KOPT-K1 (cell line): Measurements from ENCODE around the gene RBMS3.

Source experiments
- H3K27ac ChIP-seq: fragments of 200-600 bp; sonication (generic); 2 replicates; pipeline ENCODE4 v1.5.1; 2016; ENCODE audit warnings: antibody characterized with exemption, mild to moderate bottlenecking, low read depth, low read length; ENCODE audit not compliant: poor library complexity, severe bottlenecking
- H3K36me3 ChIP-seq: fragments of 200-600 bp; sonication (generic); 2 replicates; pipeline ENCODE4 v1.5.1; 2017; ENCODE audit warnings: antibody characterized with exemption, mild to moderate bottlenecking, low read length, moderate library complexity; ENCODE audit not compliant: insufficient read depth
- H3K9me3 ChIP-seq: fragments of 200-600 bp; sonication (generic); 2 replicates; pipeline ENCODE4 v1.5.1; 2017; ENCODE audit warnings: antibody characterized with exemption, low read length, mild to moderate bottlenecking; ENCODE audit not compliant: insufficient read depth, poor library complexity, severe bottlenecking

Gene RBMS3

DNA sequence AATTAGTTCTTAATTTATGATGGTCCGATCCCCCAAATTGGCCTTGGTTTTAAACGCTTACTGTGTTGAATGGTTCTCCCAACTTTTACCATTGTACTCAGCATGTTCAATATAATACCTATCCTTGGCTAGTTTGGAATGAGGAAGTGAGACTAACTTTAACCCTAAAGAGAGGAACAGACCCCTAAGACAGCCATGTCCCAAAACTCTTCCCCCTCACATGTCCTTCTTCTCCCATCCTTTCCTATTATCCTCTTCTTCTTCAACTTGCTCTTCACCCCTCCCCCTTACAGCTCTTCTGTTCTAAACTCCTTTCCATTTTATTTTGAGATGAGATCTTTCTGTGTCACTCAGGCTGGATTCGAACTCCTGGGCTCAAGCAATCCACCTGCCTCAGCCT lies 116.5 kb downstream of the RBMS3 start:
- Histone ChIP-seq H3K36me3 (no peaks in the 10 kb centered on the region), H3K9me3 (no peaks in the 10 kb centered on the region), H3K27ac (no peak overlapping the region)

DNA sequence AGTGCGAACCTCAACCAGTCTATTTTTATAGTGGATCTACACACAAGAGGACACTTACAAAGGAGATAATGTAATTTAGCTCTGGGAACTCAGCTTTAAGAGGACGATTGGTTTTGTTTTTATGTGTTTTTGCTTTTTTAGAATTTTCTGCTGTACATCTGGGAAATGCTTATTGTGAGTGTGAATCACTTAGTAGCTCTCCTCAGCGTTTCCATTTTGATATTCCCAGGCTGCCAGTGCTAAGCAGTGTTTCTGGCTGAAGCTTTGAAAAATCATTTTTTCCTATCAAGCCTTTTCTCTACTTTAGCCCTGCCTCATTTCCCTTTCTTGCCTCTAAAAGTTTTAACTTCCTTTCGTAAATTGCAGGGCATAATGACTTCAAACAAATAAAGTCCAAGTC lies 117.9 kb downstream of the RBMS3 start:
- Histone ChIP-seq H3K27ac (no peak overlapping the region), H3K9me3 (no peaks in the 10 kb centered on the region), H3K36me3 (no peaks in the 10 kb centered on the region)

DNA sequence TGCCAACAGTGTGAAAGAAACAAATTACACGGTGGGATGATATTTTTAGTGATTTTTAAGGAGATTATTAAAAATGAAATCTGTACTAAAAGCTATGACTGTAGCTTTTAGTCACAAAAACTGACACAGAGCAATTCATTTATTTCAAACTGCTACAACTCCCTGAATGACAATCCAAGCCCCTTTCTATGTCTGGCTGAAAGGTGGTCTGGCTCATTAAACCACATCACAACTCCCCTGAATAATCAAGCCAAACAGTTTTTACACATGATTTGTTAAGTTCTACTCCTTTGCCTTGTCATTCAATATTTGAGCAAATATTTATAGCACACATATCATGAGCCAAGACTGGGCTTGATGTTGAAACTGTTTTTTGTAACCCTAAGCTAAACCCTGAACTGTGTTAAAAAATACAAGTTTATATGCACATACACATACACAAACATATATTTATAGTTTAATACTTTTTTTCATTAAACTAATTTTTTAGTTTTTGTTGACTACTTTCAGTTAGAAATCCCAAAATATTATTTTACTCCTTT lies 125.5 kb downstream of the RBMS3 start:
- Histone ChIP-seq H3K9me3 (no peaks in the 10 kb centered on the region), H3K36me3 (no peaks in the 10 kb centered on the region), H3K27ac (no peak overlapping the region)

DNA sequence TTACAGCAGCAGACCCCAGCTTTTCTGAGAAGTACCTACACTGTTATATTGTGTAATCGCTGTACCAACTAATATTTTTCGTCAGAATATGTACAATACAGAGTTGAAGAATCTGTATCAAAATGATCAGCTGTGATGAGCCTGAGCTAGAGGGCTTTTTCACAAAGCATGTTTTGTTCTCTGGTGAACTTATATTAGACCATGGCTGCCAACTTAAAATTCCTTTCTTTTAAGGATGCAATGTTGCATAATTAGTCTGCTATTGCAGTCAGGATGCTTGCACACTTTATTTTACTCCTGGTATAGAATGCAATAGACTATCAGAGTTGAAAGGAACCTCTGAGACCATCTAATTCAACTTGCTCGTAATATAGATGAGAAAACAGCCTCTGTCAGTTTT lies 127.8 kb downstream of the RBMS3 start:
- Histone ChIP-seq H3K9me3 (no peaks in the 10 kb centered on the region), H3K27ac (no peak overlapping the region), H3K36me3 (no peaks in the 10 kb centered on the region)

DNA sequence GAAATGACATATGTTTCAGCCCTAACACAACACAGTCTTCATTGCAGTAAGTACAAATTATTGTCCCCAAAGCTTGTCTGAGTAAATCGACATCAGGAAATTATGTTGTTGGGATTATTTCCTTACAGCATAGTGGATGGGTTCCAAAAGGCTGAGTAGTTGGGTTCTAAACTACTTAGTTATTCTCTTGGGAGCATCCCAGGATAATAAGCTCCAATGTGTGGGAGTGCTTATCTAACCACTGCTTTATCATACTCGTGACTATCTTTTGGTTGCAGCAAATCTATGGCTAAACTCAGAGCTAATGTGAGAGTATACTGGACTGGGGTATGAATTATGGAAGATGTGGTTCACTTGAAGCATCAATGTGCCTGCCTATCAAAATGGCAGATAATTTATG lies 128.5 kb downstream of the RBMS3 start:
- H3K36me3 ChIP-seq: no peaks in the 10 kb centered on the region
- no peak overlapping the region for H3K27ac ChIP-seq
- H3K9me3 ChIP-seq: no peaks in the 10 kb centered on the region

DNA sequence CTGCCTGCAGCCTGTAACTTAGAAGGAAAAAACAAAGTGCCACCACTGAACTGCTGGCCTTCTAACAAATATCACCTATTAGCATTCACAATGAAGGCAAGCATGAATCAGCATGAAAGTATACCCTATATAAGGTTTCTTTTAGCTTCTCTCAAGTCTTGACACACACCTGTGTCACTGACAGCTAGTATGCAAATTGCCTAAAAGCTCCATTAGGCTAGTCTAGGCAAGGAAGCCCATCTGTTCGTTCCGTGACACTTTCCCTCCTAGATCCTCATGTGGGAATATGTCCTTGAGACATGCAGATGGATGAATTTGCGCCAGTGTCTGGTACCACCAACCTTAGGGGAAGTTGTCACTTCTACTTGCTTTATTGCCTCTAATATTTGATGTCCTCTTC lies 129.3 kb downstream of the RBMS3 start:
- no peaks in the 10 kb centered on the region for H3K9me3 ChIP-seq
- no peaks in the 10 kb centered on the region for H3K36me3 ChIP-seq
- no peak overlapping the region for H3K27ac ChIP-seq

DNA sequence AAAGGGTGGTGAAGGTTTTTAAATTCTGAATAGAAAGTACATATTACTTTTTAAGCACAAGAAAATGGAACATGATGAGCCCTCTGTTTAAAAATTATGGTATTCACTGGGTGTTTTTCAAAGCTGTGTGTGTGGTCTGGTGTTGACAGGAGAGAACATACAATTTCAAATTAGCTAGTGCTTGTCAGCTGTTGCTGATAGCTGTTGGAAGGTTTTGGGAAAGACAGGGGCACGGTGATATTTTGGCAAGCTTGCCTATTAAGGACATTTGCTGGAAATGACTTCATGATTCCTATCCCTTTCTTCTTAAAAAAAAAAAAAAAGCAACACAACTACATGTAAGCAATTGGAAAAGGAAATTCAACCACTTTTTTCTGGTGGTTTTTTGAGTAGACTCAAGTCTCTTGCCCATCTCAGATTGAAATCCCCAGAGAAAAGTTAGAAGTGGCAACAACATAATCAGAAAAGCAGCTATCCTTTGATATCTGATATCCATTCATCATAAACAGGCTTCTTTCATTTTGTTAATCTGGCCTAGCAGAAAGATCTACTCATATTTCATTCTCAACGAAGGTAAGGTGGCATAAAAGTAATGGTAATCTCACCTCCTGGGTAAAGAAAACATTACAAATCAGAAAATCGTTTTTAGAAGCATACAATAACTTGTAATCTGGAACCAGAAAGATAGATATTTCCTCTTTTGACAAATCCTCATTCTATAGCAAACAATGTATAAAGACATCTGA lies 130.0 kb downstream of the RBMS3 start:
- H3K9me3 ChIP-seq: no peaks in the 10 kb centered on the region

DNA sequence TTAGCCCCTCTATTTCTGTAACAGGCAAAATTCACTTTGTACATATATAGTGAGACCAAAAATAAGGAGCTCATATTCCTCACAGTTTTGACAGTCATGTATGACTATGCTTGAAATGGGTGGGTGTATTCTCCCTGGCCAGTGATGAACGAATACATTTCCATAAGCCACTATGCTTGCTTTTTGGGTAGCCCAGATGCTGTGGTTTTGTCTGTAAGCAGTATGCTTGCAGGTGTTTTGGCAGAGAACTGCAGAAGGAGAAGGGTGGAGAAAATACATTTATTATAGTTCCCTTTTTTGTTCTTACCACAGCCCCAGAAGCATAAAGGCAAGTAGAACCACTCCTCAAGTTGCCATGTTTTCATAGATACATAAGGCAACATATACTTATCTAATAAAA lies 131.2 kb downstream of the RBMS3 start:
- no peaks in the 10 kb centered on the region for H3K9me3 ChIP-seq
- no peak overlapping the region for H3K27ac ChIP-seq

More for the DNA sequence above, 130.0 kb downstream of the RBMS3 start:
- Histone ChIP-seq H3K36me3 (no peaks in the 10 kb centered on the region), H3K27ac (no peak overlapping the region)

DNA sequence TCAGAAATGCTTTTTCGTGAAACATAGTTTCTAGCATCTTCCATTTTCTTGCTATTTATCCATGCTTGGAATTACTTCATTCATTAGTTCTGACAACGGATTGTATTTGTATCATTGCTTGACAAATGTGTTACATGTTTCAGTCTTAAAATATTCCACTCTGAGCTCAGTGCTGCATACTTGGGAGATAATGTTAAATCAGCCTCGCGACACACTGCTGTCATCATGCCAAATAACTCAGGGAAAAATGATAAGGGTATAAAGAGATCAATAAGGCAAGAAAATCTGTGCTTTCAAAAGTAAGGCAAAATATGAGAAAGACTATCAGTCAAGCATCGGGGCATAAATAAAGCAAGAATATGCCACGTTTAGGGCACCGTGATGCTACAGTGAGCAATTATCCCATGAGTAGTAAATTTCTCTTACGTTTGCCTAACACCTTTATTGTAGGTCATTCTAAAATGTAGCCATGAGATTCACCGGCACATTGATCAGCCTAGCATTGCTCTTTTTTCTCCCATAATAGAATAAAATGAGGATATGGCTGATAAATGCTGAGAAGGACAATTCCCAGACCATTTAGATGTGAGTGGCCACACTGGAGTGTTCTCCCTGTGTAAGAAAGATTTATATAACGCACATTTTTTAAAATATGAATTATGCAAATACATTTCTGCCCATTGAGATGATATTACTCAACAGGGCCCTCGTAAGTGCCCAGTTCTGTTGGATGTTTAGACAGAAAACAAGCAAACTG lies 133.8 kb downstream of the RBMS3 start:
- Histone ChIP-seq H3K36me3 (no peaks in the 10 kb centered on the region), H3K9me3 (no peaks in the 10 kb centered on the region), H3K27ac (no peak overlapping the region)

More for the DNA sequence above, 131.2 kb downstream of the RBMS3 start:
- H3K36me3 ChIP-seq: no peaks in the 10 kb centered on the region

DNA sequence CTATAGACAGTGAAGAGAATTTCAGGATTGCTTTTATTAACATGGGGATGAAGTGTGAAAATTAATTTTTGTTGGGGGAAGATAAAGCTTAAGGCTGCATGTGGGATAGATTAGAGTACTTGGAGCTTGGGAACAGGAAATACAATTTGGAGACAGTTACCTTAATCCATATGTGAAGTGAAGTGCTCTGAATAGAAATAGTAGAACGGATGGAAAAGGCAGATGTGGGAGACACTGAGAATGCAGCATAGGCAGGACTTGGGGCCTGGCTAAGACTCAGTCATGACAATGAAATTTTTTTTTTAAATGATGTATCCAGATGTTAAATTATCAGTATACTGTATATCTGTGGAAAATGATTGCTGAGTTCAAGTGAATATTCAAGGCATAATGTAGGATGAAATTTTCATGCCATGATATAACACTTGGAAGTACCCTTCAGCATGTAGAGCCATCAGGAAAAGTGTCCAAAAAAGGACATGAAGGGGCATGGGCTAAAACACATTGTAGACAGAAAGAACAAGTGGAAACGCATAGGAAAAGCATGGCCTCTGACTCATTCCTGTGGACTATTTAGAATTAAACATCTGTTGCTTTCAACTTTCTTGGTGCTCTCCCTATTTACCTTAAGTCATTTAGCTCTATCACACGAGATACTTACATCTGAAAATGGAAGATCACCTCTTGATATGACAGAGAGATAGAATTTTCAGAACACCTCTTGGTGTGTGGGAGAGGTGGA lies 134.8 kb downstream of the RBMS3 start:
- Histone ChIP-seq H3K9me3 (no peaks in the 10 kb centered on the region), H3K27ac (no peak overlapping the region), H3K36me3 (no peaks in the 10 kb centered on the region)

DNA sequence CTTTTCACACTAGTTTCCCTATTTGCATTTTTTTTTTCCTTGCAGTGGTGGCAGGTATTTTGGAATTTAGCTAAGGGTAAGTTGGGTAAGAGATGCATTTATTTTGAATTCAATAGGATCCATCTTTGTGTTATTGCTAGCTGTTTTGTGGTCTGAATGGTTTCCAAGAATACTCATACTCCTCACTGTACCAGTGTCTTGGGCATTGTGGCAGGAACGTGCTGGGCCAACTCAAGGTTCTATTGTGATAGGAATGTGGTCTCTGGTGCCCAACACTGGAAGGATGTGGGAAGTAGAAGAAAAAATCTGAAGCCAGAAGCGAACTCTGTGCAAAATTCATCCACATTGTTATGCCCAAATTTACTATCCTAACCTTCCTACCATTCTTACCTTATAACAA lies 135.6 kb downstream of the RBMS3 start:
- Histone ChIP-seq H3K9me3 (no peaks in the 10 kb centered on the region), H3K36me3 (no peaks in the 10 kb centered on the region), H3K27ac (no peak overlapping the region)

DNA sequence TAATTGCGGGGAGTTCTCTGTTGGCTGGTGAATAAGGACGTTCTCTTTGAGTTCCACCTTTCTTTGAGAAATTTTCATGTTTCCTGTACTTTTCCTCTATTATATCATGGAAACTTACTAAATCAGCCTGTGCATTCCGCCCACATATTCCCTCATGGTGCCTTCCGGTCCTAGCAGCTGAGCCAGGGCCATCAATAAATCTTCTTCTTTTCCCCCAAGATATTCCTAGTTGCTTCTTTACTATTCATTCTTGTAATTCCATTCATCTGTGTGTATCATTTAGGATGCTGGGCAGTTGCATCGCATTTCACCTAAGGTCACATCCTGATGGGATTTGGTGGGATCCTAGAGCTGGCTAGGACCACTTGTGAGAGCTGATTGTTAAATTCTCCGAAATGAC lies 139.2 kb downstream of the RBMS3 start:
- H3K27ac ChIP-seq: no peak overlapping the region
- H3K36me3 ChIP-seq: no peaks in the 10 kb centered on the region
- no peaks in the 10 kb centered on the region for H3K9me3 ChIP-seq

DNA sequence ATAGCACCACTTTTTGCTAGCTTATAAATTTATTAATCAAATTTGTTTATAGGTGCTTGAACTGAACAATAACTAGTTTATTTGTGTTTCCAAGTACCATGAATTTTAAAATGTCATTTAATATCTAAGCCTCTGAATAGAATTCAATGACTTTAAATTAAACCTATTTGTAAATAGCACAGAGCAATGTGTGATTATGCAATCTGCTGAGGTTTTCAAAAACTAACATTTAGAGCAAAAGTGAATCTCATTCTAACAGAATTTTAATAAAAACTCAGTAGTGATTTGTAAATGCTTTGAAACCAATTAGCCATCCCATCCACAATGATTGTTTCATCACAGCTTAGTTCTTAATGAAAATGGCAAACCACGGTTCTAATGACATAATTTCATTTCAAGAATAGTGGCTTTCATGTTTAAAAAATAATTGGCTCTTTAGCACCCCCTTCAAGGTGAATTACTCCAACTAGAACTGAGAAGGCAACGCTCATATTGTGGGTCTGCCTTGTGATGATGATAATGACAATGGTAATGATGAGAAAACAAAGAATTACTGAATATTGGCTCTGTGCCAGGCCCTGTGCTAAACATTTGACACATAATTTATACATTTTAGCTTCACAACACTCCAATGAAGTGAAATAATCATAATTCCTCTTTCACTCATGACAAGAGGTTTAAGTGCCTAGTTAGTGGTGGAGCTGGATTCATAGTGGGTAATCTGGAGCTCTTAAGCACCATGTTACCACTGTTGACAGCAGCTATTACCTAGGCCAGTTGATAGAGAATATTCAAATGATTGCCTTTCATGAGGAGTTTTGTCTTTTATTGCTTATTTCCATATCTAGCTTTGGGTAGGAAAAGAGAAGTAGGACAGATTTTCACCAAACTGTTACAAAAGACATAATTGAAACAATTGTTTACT lies 145.7 kb downstream of the RBMS3 start:
- Histone ChIP-seq H3K27ac (no peak overlapping the region), H3K36me3 (no peaks in the 10 kb centered on the region), H3K9me3 (no peaks in the 10 kb centered on the region)

DNA sequence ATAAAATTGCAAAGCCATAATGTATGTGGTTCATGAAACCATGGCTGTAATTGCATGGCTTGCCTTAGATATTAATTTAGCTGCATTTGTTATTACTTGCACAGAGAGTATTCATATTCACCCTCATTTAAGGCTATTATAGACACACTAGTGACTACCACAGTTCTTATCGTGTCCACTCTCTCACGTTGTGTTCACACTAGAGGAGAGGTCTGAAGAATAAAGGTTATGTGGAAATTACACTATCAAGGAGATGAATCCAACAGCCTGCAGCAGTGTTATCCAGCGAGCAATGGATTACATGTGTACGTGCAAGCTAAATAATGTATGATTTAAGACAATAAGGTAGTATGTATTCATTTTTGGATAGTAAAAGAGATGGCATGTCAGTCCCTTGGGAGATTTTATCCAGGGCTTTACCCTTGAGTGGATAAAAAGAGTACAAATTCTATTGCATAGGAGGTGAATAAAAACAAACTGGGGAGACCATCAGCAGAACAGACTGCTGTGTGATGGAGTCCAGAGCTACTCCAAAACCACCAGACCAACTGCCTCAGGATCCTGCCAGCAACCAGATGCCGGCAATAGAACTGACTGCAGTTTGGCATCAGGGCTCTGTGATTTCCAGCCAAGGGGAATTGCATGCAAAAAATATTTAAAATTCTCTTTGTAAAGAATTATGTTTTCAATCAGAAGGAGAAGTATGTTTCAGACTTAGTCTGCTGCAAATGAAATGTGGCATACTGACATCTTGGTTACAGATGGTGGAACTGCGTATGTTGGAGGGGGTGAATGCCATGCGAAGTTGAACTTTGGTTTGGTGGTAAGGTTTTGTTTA lies 146.6 kb downstream of the RBMS3 start:
- H3K27ac ChIP-seq: no peak overlapping the region

More for the DNA sequence above, 146.6 kb downstream of the RBMS3 start:
- Histone ChIP-seq H3K36me3 (no peaks in the 10 kb centered on the region), H3K9me3 (no peaks in the 10 kb centered on the region)
